ENCODE results near the gene CRISP1. TPM values are rescaled to one million over a fixed set of nuclear protein-coding genes. Genes with fewer than 3 reads are reported as not detected.

CRISP1 gene
- total and polyA plus RNA-seq, 9 of the 15 experiments (the other 6 are each of a cell fraction or from before 2014, with no cell fraction given), result not detected

- TF ChIP-seq ZNF395 (CRISPR knock-in tag; IDR thresholded peaks at IDR 0.05) (no peak), ZZZ3 (IDR thresholded peaks at IDR 0.05) (no peak), FOXK2 (conservative IDR thresholded peaks at IDR 0.05 in 1 of 2, IDR thresholded peaks at IDR 0.05 in 1 of 2; ENCODE audit: low read depth in 2 of 2) (no peak), PTRF (tag; IDR thresholded peaks at IDR 0.05) (no peak), SMARCE1 (IDR thresholded peaks at IDR 0.05) (peak; percentile 80), ELF4 (CRISPR knock-in tag; IDR thresholded peaks at IDR 0.05) (no peak), KDM4B (IDR thresholded peaks at IDR 0.05; ENCODE audit: borderline replicate concordance in 2 of 2, low read depth in 1 of 2) (no peak), RREB1 (CRISPR knock-in tag; IDR thresholded peaks at IDR 0.05) (no peak), RBFOX2 (IDR thresholded peaks at IDR 0.05; ENCODE audit: low read depth, low read length) (no peak), ERF (CRISPR knock-in tag; IDR thresholded peaks at IDR 0.05) (no peak), ZNF134 (CRISPR knock-in tag; conservative IDR thresholded peaks at IDR 0.05) (no peak), CBX1 (IDR thresholded peaks at IDR 0.05; ENCODE audit: low read depth) (no peak), ZNF780A (CRISPR knock-in tag; IDR thresholded peaks at IDR 0.05) (no peak), NCOA1 (IDR thresholded peaks at IDR 0.05; ENCODE audit: low read depth) (no peak)
Observed at GRCh38 chr6:49866485-49866943, at the start of gene CRISP1 (continued).

Measured in K562 (cell line).